Stimulated activated CD8-positive, alpha-beta memory T cell treated with anti-CD3 and anti-CD28 coated beads, Interleukin-15, amount 100 ng/mL, for 4 hours (primary cell): Measurements from ENCODE around the gene NR3C1.

Experiments
- DNase-seq, 2 donors: peaks; one replicate each; pipeline ENCODE4 v3.0.0-alpha.2; 2020; ENCODE audit warnings: low read depth in 2 of 2

The NR3C1 gene

GRCh38 chr5:143311428-143311827, 92.1 kb downstream of the NR3C1 start:
- DNase-seq: no peak

- no peak for DNase-seq
These were observed 93.6 kb downstream of the NR3C1 start for GRCh38 chr5:143309661-143310431.

GRCh38 chr5:143308731-143309130, 94.8 kb downstream of the NR3C1 start:
- DNase-seq: no peak

GRCh38 chr5:143306040-143306439, 97.4 kb downstream of the NR3C1 start:
- DNase-seq: no peak

DNA sequence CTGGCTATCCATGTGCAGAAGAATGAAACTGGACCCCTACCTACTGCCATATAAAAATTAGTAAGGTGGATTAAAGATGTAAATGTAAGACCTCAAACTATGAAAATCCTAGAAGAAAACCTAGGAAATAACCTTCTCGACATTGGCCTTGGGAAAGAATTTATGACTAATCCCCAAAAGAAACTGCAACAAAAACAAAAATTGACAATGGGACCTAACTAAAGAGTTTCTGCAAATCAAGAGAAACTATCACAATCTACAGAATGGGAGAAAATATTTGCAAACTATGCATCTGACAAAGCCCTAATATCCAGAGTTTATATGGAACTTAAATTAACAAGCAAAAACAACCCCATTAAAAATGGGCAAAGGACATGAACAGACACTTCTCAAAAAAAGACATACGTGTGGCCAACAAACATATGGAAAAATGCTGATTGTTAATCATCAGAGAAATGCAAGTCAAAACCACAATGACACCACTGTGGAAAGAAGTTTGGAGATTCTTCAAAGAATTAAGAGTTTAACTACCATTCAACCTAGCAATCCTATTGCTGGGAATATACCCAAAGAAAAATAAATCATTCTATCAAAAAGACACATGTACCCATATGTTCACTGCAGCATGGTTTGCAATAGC, 98.5 kb downstream of the NR3C1 start:
- no peak for DNase-seq

DNA sequence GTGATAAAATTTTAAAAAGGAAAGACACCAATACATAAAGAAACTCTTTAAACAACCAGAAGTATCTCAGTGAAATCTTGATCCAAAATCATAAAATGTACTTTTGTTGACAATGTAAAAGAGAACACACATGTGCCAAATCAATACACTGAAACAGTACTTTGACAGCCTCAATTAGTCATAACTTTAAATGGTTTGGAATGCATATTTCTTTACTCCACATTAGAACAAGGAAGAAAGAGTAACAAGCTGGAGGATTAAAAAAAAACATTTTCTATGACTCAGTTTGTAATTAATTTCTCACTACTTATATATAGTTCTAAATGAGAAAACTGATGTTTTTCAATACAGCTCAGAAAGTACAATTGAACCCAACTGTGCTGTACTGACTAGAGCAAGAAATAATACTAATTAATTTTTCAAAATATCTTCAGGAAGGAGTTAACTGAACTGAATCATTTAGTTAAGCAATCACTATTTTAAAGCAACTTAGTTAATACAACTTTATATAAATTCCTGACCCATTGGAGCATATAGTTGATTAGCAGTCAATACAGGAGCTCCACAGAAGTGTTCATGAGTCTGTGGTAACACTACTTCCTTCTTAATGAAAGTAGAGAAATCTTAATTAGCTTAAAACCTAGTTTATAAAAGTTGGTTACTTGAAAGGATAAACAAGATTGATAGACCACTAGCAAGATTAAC, 101.0 kb downstream of the NR3C1 start:
- DNase-seq: no peak

DNA sequence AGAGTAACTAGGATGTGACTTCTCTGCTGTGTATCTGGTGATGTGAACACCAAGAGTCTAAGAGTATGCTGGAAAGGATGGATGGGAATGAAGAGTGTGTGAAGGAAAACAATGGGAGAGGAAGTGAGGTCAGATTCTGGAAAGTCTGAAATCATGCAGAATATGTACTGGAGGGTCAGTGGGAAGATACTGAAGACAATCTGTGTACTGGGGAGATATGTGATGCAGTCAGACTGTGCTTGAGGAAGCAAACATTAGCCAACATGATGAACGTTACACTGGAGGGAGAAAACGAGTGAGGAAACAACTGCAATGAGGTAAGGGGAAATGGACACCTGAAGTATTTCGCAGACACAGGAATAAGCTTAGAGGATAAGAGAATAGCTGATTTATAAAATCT, 105.7 kb downstream of the NR3C1 start:
- no peak for DNase-seq

GRCh38 chr5:143290125-143290524, 113.4 kb downstream of the NR3C1 start:
- no peak for DNase-seq

GRCh38 chr5:143284521-143284920, 119.0 kb downstream of the NR3C1 start:
- DNase-seq: no peak

DNA sequence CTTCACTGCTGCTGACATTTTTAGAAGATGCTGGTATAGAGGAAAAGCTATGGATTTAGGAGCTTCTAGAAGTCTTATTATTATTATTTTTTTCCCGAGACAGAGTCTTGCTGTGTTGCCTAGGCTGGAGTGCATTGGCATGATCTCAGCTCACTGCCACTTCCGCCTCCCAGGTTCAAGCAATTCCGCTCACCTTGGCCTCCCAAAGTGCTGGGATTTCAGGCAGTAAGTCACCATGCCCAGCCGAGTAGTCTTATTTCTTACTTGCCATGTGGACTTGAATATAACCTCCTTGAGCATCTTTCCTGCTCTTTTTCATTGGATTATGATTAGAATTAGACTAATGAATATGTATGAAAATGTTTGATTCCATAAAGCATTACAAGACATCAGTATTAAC, 119.5 kb downstream of the NR3C1 start:
- no peak for DNase-seq

DNA sequence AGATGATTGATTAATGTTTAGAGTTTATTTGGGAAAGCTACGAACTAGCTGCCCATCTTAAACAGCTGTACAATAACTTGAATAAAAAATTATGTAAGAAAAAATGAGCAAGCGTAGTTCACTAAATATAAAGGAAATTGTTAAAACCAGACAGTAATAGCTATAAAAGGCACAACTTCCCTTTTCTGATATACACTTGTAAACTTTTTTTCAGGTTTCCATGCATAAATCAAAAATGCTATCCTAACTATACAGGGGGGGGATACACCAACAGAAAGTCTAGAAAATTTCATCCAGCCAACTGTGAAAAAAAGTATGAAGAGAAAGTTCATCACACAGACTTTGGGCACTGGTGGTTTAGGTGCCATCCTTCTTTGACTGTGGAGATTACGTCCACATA, 122.3 kb downstream of the NR3C1 start:
- DNase-seq: no peak

GRCh38 chr5:143279698-143280097, 123.8 kb downstream of the NR3C1 start:
- DNase-seq: no peak

DNA sequence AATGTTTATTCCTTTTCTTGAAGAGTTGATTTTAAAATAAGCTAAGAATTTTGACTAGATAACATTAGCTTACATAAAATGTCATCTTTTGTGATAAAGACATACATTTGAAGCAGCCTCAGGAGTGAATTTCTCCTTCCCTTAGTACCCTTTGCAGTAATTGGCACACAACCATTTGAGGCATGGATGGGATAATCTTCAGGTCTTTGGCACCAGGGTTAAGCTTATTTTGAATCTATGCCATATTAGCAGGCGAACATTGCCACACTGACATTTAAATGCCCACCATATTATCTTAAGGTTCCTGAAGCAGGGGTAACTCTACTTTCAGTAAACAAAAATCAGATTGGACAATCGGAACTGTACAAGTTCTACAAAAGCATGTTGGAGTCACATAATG, 126.0 kb downstream of the NR3C1 start:
- no peak for DNase-seq

- DNase-seq: no peak
These were observed 127.7 kb downstream of the NR3C1 start for GRCh38 chr5:143275512-143276363.

GRCh38 chr5:143274952-143275351, 128.5 kb downstream of the NR3C1 start:
- DNase-seq: no peak

DNA sequence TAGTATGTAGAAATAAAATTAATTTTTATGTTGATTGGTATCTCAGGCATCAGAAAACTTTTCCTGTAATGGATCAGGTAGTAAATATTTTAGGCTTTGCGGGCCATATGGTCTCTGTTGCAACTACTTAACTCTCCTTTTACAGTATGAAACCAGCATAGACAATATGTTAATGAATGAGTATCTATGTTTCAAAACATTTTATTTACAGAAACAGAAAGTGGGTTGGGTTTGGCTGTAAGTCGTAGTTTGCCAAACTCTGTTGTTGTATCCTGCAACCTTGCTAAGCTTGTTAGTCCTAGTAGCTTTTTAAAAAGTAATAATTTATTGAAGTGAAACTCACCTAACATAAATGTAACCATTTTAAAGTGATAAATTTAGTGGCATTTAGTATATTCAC, 132.1 kb downstream of the NR3C1 start:
- DNase-seq: no peak

GRCh38 chr5:143268388-143268787, 135.1 kb downstream of the NR3C1 start:
- DNase-seq: no peak

DNA sequence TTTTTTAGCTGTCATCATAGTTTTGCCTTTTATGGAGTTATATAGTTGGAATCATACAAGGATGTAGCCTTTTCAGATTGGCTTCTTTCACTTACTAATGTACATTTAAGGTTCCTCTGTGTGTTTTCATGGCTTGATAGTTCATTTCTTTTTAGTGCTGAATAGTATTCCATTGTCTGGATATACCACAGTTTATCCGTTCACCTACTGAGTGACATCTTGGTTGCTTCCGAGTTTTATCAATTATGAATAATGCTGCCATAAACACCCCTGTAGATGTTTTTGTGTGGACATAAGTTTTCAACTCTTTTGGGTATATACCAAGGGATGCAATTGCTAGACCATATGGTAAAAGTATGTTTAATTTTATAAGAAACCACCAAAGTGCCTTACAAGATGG, 136.3 kb downstream of the NR3C1 start:
- DNase-seq: no peak

GRCh38 chr5:143265995-143266394, 137.5 kb downstream of the NR3C1 start:
- DNase-seq: no peak

- DNase-seq: no peak
These were observed 140.1 kb downstream of the NR3C1 start for GRCh38 chr5:143263272-143263810.

- no peak for DNase-seq
These were observed 140.9 kb downstream of the NR3C1 start for GRCh38 chr5:143262393-143263174.
